ENCODE results near the gene SV2C.

The SV2C gene

GRCh38 chr5:76174101-76174500 lies 90.9 kb downstream of the SV2C start:
- Mint-ChIP-seq H3K36me3 (ENCODE audit: low read depth) (no peaks in the 10 kb centered on the region), H3K27me3 (ENCODE audit: low read depth) (no peaks in the 10 kb centered on the region), H3K27ac (no peak overlapping the region), H3K4me1 (no peaks in the 10 kb centered on the region), H3K9me3 (peaks cover 11% of the 10 kb centered on the region), H3K4me3 (no peak overlapping the region)
- TF ChIP-seq CTCF (IDR thresholded peaks at IDR 0.05; ENCODE audit: unreplicated experiment in 3 of 3) = no peak

GRCh38 chr5:76175051-76175666 lies 92.0 kb downstream of the SV2C start:
- H3K36me3 Mint-ChIP-seq (ENCODE audit: low read depth) = no peaks in the 10 kb centered on the region
- no peaks in the 10 kb centered on the region for H3K4me1 Mint-ChIP-seq
- TF ChIP-seq CTCF (IDR thresholded peaks at IDR 0.05; ENCODE audit: unreplicated experiment in 3 of 3) = peak; percentile 66 to 77 (median 70)
- H3K27ac Mint-ChIP-seq = no peak overlapping the region
- peaks cover 4% of the 10 kb centered on the region for H3K9me3 Mint-ChIP-seq
- no peak overlapping the region for H3K4me3 Mint-ChIP-seq
- H3K27me3 Mint-ChIP-seq (ENCODE audit: low read depth) = no peaks in the 10 kb centered on the region

- TF ChIP-seq CTCF (IDR thresholded peaks at IDR 0.05; ENCODE audit: unreplicated experiment in 3 of 3) = no peak
- H3K27me3 Mint-ChIP-seq (ENCODE audit: low read depth) = no peaks in the 10 kb centered on the region
- H3K4me3 Mint-ChIP-seq = no peak overlapping the region
- H3K9me3 Mint-ChIP-seq = peaks cover 4% of the 10 kb centered on the region
- H3K4me1 Mint-ChIP-seq = no peaks in the 10 kb centered on the region
- no peaks in the 10 kb centered on the region for H3K36me3 Mint-ChIP-seq (ENCODE audit: low read depth)
- no peak overlapping the region for H3K27ac Mint-ChIP-seq
These were observed 92.7 kb downstream of the SV2C start for GRCh38 chr5:76175821-76176403.

GRCh38 chr5:76177978-76178377 lies 94.8 kb downstream of the SV2C start:
- no peaks in the 10 kb centered on the region for H3K36me3 Mint-ChIP-seq (ENCODE audit: low read depth)
- no peak overlapping the region for H3K27ac Mint-ChIP-seq
- no peaks in the 10 kb centered on the region for H3K4me1 Mint-ChIP-seq
- H3K27me3 Mint-ChIP-seq (ENCODE audit: low read depth) = no peaks in the 10 kb centered on the region
- no peak overlapping the region for H3K4me3 Mint-ChIP-seq
- H3K9me3 Mint-ChIP-seq = peaks cover 4% of the 10 kb centered on the region
- no peak for TF ChIP-seq CTCF (IDR thresholded peaks at IDR 0.05; ENCODE audit: unreplicated experiment in 3 of 3)

- H3K4me3 Mint-ChIP-seq = no peak overlapping the region
- no peak for TF ChIP-seq CTCF (IDR thresholded peaks at IDR 0.05; ENCODE audit: unreplicated experiment in 3 of 3)
- peaks cover under 1% of the 10 kb centered on the region for H3K9me3 Mint-ChIP-seq
- no peaks in the 10 kb centered on the region for H3K36me3 Mint-ChIP-seq (ENCODE audit: low read depth)
- H3K4me1 Mint-ChIP-seq = no peaks in the 10 kb centered on the region
- no peaks in the 10 kb centered on the region for H3K27me3 Mint-ChIP-seq (ENCODE audit: low read depth)
- H3K27ac Mint-ChIP-seq = no peak overlapping the region
These were observed 95.7 kb downstream of the SV2C start for GRCh38 chr5:76178913-76179312.

All from nephron (organoid).